NCI-H1417 treated with DMSO at 0.1 percent for 48 hours (cell line): ENCODE measurements around the gene MXD4.
"Not testable (repeated sequence)": the region's sequence is repeated elsewhere in the genome, so short reads cannot be mapped to it uniquely, and the experiment has no call there.

Experiments
- DNase-seq: peaks from one replicate; lab custom pipeline; 2025; lab: John Stamatoyannopoulos, UW

The MXD4 gene

GRCh38 chr4:2251073-2251794 lies 10.7 kb downstream of the MXD4 start:
- DNase-seq: no peak

DNA sequence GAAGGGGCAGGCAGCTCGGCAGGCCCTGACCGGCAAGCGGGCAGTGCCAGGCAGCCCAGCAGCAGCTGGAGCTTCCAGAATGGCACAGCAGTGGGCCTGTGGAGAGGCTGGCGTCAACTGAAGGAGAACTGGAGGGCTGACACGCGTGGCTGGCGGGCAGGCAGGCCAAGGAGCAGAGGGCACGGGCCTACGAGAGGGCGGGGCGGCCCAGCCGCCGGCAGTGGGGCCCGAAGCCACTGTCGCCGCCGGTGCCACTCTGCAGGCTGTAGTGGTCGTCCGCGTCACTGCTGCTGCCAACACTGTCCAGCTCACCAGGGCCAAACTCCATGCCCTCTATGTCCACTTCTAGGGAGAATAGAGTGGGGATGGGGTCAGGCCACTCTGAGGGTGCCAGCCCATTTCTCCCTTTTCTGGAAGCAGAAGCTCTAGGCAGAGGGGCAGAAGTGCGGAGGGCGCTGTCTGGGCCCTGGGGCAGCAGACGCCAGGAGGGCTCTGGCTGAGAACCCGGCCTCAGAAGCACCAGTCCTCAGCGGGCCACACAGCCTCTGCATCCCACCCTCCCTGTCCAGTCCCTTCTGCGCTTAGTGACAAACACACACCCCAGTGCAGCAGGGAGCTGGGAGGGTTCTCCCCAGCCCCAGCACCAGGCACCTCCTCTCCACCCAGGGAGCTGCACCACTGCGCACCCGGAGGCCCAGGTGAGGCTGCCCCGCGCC lies 11.4 kb downstream of the MXD4 start:
- DNase-seq: no peak

- no peak for DNase-seq
These were observed 12.2 kb downstream of the MXD4 start for GRCh38 chr4:2249526-2250356.

DNA sequence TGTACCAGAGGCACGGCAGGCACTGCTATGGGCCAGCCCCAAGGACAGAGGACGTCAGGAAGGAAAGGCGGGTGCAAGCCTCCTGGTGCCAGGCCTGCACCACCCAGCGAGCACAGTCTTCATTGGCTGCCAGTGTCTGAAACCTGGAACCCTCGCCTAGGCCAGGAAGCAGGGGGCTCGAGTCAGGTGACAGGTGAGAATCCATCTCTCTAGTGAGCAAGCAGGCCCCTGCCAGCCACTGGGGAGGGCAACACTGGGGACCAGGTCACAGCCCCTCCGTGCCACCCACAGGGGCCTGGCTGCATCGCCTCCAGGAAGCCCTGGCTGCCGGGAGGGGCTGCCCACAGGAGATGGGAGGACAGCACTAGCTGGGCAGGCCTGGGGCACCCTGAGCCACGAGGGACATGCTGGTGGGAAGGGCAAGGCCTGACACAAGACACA lies 13.1 kb downstream of the MXD4 start:
- DNase-seq: no peak

DNA sequence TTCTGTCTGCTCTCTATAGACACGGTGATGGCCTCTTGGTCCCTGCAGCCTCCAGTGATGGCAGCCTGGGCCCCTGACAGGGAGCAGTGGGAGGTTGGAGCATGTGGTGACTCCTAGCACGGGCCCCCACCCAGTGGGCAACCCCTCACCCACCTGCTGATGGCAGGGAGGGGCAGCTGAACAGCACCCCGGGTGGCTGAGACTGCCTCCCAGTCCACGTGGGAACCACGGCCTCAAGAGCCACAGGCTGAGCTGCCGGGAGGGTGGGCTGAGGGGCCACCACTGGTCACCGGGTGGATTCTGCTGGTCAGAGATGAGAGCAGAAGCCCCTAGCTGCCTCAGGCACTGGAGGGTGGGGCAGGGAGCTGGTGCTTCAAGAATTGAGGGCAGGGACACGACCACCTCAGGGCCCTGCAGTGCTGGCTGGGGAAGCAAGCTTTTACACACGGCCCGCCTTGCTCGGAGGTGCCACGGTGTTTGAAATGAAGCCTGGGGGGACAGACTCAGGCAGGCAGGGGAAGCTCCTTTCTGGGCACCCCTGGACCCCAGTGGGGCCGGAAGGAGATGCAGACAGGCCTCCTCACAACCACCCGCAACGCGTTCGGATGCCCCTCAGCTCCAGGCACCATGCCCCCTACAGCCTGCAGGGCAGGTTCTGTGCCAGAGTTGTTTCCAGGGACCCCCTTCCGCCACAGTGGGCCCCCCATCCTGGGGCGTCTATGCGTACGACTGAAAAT lies 13.7 kb downstream of the MXD4 start:
- no peak for DNase-seq

- DNase-seq: no peak
These were observed 14.5 kb downstream of the MXD4 start for GRCh38 chr4:2247128-2248043.

DNA sequence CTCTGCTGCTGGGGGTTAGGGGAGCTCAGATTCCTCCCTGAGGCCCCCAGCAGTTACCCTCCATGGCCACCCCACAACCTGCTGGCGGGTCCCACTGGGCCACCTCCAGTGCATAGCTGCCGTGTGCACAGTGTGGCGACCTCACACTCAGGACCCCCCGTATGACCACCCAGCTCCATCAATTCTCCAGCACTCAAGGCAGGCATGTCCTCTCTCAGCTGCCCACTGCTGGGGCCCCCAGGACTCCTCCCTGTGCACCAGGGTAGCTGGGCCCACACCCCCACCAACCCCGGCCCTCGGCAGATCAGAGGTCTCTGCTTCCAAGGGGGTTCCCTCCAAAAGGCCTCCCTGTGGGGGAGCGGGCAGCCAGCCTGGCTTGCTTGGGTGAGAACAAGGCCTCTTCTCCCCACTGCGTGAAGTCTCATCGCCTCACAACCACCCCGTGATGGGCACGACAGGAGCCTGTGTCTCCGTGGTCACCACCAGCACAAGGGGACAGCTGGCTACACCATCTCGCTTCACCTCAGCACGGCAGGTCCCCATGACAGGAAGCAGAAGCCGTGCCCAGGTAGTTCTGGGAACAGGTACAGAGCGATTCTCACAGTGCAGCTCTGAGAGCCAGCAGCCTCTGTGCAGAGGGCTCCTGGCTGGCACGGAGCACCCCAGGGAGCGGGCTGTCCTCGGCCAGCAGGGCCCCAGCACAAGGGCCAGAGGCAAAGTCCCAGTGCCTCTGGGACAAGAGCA lies 15.4 kb downstream of the MXD4 start:
- DNase-seq: no peak

DNA sequence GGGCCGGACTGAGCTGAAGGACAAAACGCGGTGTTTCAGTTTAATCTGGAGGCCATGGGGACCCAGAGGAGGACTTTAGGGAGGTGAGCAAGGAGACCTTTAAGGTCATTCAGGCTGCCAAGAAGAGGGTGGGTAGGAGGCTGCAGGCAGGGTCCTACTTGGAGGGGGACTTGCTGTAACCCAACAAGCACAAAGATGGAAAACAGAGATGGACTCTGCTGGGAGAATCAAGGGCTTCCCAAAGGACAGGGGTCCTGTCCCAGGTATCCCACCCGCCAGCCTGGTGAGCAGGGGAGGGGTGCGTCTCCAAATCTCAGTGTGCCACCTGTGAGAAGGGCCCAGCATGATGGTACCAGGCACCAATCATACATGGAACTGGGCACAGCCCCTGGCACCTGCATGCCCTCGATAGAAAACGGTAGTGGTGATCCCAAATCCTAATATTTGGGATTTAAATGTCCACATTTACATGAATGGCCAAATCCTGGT lies 16.1 kb downstream of the MXD4 start:
- no peak for DNase-seq

DNA sequence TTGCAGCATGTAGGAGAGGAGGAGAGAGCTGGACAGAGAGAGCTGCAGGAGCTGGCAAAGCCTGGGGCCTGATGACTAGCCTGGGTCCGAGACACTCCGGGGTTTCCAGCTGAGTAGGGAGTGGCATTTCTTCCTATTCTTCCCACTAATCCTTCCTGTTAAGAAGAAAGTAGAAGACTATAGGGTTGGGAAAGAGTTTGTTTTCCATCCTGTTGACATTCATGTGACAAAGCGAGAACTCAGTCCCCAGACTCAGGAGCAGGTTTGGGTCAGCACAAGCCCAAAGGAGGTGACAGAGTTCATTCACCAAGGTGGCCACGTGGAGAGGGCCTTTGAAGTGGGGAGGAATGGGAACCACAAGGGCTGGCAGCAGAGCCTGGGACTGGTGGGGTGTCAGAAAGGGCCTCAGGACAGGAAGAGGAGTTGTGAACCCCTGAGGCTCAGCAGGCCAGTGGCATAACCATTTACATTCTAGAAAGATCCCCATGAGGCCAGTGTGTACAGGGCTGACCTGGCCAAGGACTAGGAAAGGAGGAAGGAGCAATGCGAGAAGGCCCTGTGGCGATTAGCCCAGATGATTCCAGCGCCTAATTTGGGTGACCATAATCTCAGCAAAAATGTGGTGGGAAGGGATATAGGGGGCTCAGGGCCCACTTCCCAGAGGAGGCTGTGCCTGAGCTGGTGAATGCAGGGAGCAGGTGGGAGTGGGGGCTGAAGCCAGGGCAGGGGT lies 16.7 kb downstream of the MXD4 start:
- no peak for DNase-seq

- DNase-seq: no peak
These were observed 18.1 kb downstream of the MXD4 start for GRCh38 chr4:2243681-2244380.

DNA sequence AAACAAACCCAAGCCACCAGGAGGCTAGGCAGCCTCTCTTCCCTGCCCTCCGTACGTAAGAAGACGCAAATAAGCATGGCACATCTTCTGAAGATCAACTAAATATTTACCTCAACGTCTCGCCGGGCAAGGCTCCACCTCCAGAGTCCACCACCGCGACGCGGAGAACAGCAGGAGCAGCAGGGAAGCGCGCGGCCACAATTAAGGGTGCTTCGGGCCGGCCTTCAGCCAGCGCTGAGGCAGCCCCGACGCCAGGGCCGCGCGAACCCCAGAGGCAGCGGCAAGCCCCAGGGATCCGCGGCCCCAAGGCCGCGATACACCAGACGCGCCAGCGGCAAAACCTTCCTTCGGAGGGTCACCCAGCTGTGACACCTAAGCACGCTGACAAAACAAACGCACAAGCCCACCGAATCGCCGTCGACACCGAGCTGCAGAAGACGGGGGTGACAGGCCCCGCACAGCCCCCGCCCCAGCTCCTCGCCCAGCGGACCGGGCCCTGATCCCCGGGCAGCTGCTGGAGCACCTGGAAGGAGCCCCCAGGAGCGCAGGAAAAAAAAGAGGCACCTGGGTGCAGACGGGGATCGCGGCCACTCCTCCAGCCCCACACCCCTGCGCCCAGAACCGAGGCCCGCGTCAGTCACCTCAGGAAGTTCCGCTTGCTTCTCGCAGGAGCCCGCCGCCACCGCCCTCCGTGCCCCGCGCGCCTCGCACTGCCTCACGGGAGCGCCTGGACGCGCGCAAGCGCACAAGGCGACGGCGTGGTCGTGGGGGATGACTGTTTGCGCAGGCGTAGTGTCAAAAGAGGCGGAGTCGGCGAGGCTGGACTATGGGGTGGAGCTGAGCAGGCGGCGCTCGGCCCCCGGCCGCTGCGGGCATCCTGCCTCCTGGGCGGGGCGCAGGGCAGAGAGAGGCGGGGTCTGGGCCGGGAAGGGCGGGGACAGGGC lies 20.2 kb downstream of the MXD4 start, which contains the start of the genes HAUS3 and POLN:
Gene HAUS3 (minus strand): TSS at position 712 of the 944 bp plus-strand sequence. CDS start 1,175 bp downstream, outside the sequence.
Gene POLN (minus strand): TSS at position 712 of the 944 bp plus-strand sequence. CDS start 12,890 bp downstream, outside the sequence.
- peak; percentile 86 for DNase-seq

GRCh38 chr4:2241003-2241402 lies 20.9 kb downstream of the MXD4 start:
- DNase-seq: no peak

DNA sequence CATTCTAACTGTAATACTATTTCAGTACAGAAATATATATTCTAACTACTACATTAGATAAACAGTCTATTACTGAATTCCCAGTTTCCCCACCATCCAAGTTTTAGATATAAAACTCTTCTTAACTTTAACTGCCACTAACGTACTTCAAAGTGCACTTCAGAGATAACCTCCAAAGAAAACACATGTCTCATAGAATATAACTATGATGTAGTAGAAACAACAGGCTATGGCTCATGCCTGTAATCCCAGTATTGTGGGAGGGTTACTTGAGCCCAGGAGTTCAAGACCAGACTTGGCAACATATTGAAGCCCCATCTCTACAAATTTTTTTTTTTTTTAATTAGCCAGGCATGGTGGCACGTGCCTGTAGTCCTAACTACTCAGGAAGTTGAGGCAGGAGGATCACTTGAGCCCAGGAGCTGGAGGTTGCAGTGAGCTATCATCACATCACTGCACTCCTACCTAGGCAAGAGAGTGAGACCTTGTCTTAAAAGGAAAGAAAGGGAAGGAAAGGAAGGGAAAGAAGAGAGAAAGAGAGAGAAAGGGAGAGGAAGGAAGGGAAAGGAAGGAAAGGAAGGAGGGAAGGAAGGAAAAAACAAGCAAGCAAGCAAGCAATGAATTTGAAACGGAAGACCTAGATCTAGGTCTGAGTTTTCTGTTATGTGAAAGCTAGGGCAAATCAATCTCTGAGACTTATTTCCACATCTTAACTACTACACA lies 24.8 kb downstream of the MXD4 start:
- no peak for DNase-seq

- no peak for DNase-seq
These were observed 30.8 kb downstream of the MXD4 start for GRCh38 chr4:2231082-2231481.

DNA sequence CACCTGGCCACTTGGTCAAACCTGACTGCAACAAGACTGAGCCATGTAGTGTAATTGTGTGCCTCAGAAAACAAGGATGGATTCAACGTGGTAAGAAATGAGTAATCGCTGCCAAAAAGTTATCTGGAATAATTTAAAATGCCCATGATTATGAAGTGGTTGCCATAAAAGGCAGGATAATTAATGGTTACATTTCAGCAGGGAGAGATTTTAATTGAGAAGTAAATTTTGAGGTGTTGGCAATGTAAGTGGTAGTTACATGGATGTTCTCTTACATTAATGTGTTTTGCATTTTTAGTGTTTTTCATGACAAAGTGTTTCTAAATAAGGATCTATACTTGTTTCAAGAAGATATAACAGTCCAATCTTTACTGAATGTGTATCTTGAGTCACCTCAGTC lies 35.6 kb downstream of the MXD4 start:
- no peak for DNase-seq

DNA sequence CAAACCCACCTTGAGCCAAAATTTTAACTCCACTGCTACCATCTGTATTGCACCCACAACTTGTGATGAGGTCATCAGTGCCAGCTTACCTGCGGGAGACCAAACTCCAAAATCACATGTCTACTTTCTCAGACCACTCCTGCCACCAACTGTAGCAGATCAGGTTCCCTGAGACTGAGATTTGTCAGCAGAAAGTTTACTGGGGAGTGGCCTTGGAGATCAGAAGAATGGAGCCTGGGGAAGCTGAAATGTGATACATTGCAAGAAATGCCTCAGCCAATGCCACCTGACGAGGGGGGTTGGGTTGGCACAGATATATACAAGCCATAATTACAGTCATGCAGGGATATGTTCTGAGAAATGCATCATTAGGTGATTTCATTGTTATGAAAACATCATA lies 39.1 kb downstream of the MXD4 start:
- no peak for DNase-seq

- DNase-seq: not testable (repeated sequence)
These were observed 40.5 kb downstream of the MXD4 start for GRCh38 chr4:2221378-2221777.
